Calu3 (cell line): ENCODE results near the gene ITPR1. TPM values are rescaled to one million over a fixed set of nuclear protein-coding genes. Genes with fewer than 3 reads are reported as not detected.
A peak's percentile ranks its signal among the peaks of the same experiment; 100 is the strongest.

Source experiments
- BruUV-seq: library from RNA; stranded (reverse); fragments of 400-500 nt; replicated peaks from 2 replicates; lab custom pipeline; 2021; lab: Mats Ljungman, UMichigan
- CTCF ChIA-PET: fragments of 300-600 bp; sonication (Branson Sonifier 250); formaldehyde crosslinking; loops from one replicate; lab custom pipeline; 2022; ENCODE audit warnings: antibody characterized with exemption; lab: Charles Lee
- DNase-seq: peaks from one replicate; pipeline ENCODE4 v3.0.0; 2022
- H3K27ac Mint-ChIP-seq: one replicate; pipeline ENCODE4 v1.8.0; 2022; ENCODE audit warnings: mixed read lengths; ENCODE audit not compliant: unreplicated experiment
- H3K27me3 Mint-ChIP-seq: one replicate; pipeline ENCODE4 v1.8.0; 2022; ENCODE audit warnings: mixed read lengths; ENCODE audit not compliant: unreplicated experiment
- H3K36me3 Mint-ChIP-seq: one replicate; pipeline ENCODE4 v1.8.0; 2022; ENCODE audit warnings: mild to moderate bottlenecking, moderate library complexity, mixed read lengths; ENCODE audit not compliant: insufficient read depth, unreplicated experiment
- H3K4me1 Mint-ChIP-seq: one replicate; pipeline ENCODE4 v1.8.0; 2022; ENCODE audit warnings: mild to moderate bottlenecking, low read depth, mixed read lengths; ENCODE audit not compliant: unreplicated experiment
- H3K4me3 Mint-ChIP-seq: one replicate; pipeline ENCODE4 v1.8.0; 2022; ENCODE audit warnings: mild to moderate bottlenecking, low read depth, moderate library complexity, mixed read lengths; ENCODE audit not compliant: unreplicated experiment
- H3K9me3 Mint-ChIP-seq: one replicate; pipeline ENCODE4 v1.8.0; 2022; ENCODE audit warnings: low read depth, mixed read lengths; ENCODE audit not compliant: unreplicated experiment
- CTCF ChIP-seq: fragments of 200-600 bp; IDR thresholded peaks from one replicate; pipeline ENCODE4 v1.8.0; 2022; ENCODE audit warnings: antibody characterized with exemption; ENCODE audit not compliant: unreplicated experiment
- intact Hi-C: fragments of 100-400 bp; cut with micrococcal nuclease; formaldehyde crosslinking; loops from one replicate; pipeline ENCODE4 v1.10.0; 2022; ENCODE audit not compliant: unreplicated experiment
- total RNA-seq: library from RNA; stranded (reverse); gene quantifications from 2 replicates; pipeline ENCODE4 v1.2.3, GENCODE V29; 2022

The ITPR1 gene
- total RNA-seq, 1 experiment from 2014 or later, result 4.2 TPM

DNA sequence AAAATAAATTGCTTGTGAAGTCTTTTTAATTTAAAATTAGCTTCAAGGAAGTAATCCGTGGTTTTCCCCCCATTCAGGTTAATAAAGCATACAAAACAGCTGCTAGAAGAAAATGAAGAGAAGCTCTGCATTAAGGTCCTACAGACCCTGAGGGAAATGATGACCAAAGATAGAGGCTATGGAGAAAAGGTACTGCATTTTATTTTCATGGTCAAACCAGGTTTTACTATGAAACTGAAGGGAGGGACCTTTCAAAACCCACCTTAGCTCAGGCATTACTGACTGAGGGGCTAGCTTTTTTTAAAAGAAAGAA, 218.5 kb downstream of the ITPR1 start:
- Mint-ChIP-seq H3K4me1 (peaks cover 16% of the 10 kb centered on the region), H3K27ac (peak overlapping the region; percentile 47), H3K27me3 (no peaks in the 10 kb centered on the region), H3K9me3 (no peaks in the 10 kb centered on the region), H3K36me3 (peaks cover 6% of the 10 kb centered on the region), H3K4me3 (no peak overlapping the region)
- intact Hi-C loops, result loop anchor here (1.0 to 5.0 kb wide), 3 partner anchors 55 to 411 kb away; partner anchors contain the start of gene ARL8B
- DNase-seq, result no peak
- no peak for TF ChIP-seq CTCF
- CTCF ChIA-PET, result interaction anchor here (0.6 to 1.9 kb wide), 20 partner anchors 9 to 482 kb away, joined by 3 to 35 read pairs (median 5); partner anchors contain the start of genes ARL8B and BHLHE40
- BruUV-seq, result no TSS peak

DNA sequence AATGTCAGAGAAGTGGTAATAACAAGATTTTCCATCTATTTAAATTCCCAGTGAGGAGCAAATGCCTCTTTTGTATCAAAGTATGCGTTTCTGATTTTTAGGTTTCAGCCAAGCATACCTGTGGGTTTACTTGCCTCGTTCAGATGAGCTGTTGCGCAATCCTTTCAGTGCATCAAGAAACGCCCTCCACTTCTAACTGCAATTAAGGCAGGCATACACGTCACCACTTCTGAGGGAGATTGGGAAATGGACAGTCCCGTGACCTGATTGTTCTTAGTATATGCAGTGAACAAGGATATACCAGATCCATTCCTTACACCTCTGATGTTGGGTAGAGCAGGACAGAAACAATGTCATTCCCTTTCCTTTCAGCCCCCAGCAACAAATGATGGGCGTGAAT, 219.0 kb downstream of the ITPR1 start:
- Mint-ChIP-seq H3K4me1 (peaks cover 16% of the 10 kb centered on the region), H3K27ac (no peak overlapping the region), H3K27me3 (no peaks in the 10 kb centered on the region), H3K36me3 (peaks cover 6% of the 10 kb centered on the region), H3K4me3 (no peak overlapping the region), H3K9me3 (no peaks in the 10 kb centered on the region)
- CTCF ChIA-PET, result interaction anchor here (0.6 to 1.9 kb wide), 20 partner anchors 8 to 482 kb away, joined by 3 to 35 read pairs (median 5); partner anchors contain the start of genes ARL8B and BHLHE40
- intact Hi-C loops, result loop anchor here (5.0 kb wide), 1 partner anchor 410 kb away; the partner anchor contains the start of gene ARL8B
- peak; percentile 44 for DNase-seq
- no peak for TF ChIP-seq CTCF
- no TSS peak for BruUV-seq

DNA sequence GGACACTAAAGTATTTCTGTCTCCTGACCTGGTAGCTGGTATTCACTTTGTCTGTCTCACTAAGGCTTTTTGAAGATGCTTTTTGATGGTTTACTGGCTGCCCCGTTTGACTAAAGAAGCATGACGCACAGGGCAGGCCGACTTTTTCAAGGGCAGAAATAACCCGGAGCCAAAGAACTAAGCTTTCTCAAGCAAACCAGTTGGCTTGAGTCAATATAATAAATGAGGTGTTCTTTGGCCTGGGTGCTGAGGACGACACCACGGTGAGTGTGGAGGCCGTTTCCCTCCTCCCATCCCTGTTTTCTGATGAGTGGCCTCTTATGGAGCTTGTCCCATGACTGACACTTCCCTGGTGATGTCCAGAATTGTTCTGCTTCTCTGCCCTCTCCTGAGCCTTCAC, 220.9 kb downstream of the ITPR1 start:
- H3K36me3 Mint-ChIP-seq, result peaks cover 6% of the 10 kb centered on the region
- H3K27ac Mint-ChIP-seq, result no peak overlapping the region
- no peak for DNase-seq
- CTCF ChIA-PET, result interaction anchor here (1.3 to 1.5 kb wide), 2 partner anchors 262 to 264 kb away, joined by 3 to 4 read pairs; no protein-coding TSS in a partner anchor
- H3K4me1 Mint-ChIP-seq, result peaks cover 16% of the 10 kb centered on the region
- no peaks in the 10 kb centered on the region for H3K27me3 Mint-ChIP-seq
- H3K9me3 Mint-ChIP-seq, result no peaks in the 10 kb centered on the region
- BruUV-seq, result no TSS peak
- TF ChIP-seq CTCF, result no peak
- no peak overlapping the region for H3K4me3 Mint-ChIP-seq
- intact Hi-C loops, result loop anchor here (5.0 kb wide), 1 partner anchor 408 kb away; the partner anchor contains the start of gene ARL8B

DNA sequence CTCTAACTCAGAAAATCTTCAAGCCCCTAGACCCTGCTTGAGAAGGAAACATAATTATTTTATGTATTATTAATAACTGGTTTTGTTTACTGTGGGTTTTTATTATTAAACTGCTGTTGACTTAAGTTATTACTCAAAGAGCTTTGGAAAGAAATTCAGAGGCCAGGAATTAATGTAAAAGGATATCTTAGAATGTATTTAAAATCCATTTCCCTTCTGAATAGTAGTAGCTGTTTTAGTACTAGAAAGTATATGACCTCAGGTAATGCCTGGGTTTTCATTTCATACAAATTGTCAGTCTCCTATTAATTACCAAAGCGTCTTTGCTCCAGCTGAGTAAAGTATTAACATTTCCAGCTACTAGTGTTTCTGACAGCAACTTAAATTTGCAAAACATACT, 223.1 kb downstream of the ITPR1 start:
- CTCF ChIA-PET, result no interaction called here
- DNase-seq, result no peak
- no peak for TF ChIP-seq CTCF

More for the DNA sequence above, 223.1 kb downstream of the ITPR1 start:
- intact Hi-C loops, result no loop called here
- H3K36me3 Mint-ChIP-seq, result peaks cover 6% of the 10 kb centered on the region
- no peaks in the 10 kb centered on the region for H3K27me3 Mint-ChIP-seq
- no peak overlapping the region for H3K27ac Mint-ChIP-seq
- peaks cover 17% of the 10 kb centered on the region for H3K4me1 Mint-ChIP-seq
- H3K4me3 Mint-ChIP-seq, result no peak overlapping the region
- BruUV-seq, result no TSS peak
- H3K9me3 Mint-ChIP-seq, result no peaks in the 10 kb centered on the region
